RWPE2 (cell line): ENCODE data around the gene PACSIN2.

Source experiments
- ATAC-seq: fragments of 200-7000 bp; cut with Tn5 transposase; 3 replicates; pipeline ENCODE4 v1.9.1; 2021; ENCODE audit warnings: low read depth
- DNase-seq: peaks from one replicate; pipeline ENCODE4 v3.0.0-alpha.2; 2020; ENCODE audit warnings: low spot score
- H3K27ac ChIP-seq: fragments of 450-650 bp; 2 replicates; pipeline ENCODE4 v1.5.1; 2017; ENCODE audit warnings: mild to moderate bottlenecking; ENCODE audit not compliant: poor library complexity, severe bottlenecking
- H3K27me3 ChIP-seq: fragments of 250-450 bp; sonication (Bioruptor Pico); 2 replicates; pipeline ENCODE4 v1.5.1; 2021; ENCODE audit warnings: mild to moderate bottlenecking, moderate library complexity; ENCODE audit not compliant: insufficient read depth, poor library complexity, severe bottlenecking
- H3K36me3 ChIP-seq: fragments of 250-450 bp; sonication (Bioruptor Pico); 2 replicates; pipeline ENCODE4 v1.5.1; 2020; ENCODE audit warnings: low read depth, mild to moderate bottlenecking, moderate library complexity
- H3K4me1 ChIP-seq: fragments of 250-450 bp; sonication (Bioruptor Pico); 2 replicates; pipeline ENCODE4 v1.5.1; 2021; ENCODE audit warnings: mild to moderate bottlenecking, moderate library complexity; ENCODE audit not compliant: insufficient read depth, poor library complexity, severe bottlenecking
- H3K4me3 ChIP-seq: fragments of 250-450 bp; sonication (Bioruptor Pico); 2 replicates; pipeline ENCODE4 v1.5.1; 2021; ENCODE audit warnings: mild to moderate bottlenecking, moderate library complexity; ENCODE audit not compliant: severe bottlenecking
- H3K9me3 ChIP-seq: fragments of 250-450 bp; sonication (Bioruptor Pico); 2 replicates; pipeline ENCODE4 v1.5.1; 2021; ENCODE audit warnings: mild to moderate bottlenecking, moderate library complexity; ENCODE audit not compliant: severe bottlenecking
- CTCF ChIP-seq: fragments of 450-650 bp; IDR thresholded peaks from one replicate; pipeline ENCODE4 v1.5.1; 2017; ENCODE audit warnings: mild to moderate bottlenecking, moderate library complexity; ENCODE audit not compliant: poor library complexity, severe bottlenecking

Gene PACSIN2

GRCh38 chr22:42834177-42834949 lies 180.6 kb downstream of the PACSIN2 start:
- TF ChIP-seq CTCF, result no peak
- DNase-seq (no peak), ATAC-seq (no peak)
- Histone ChIP-seq H3K36me3 (peaks cover 65% of the 10 kb centered on the region), H3K9me3 (no peaks in the 10 kb centered on the region), H3K4me3 (no peak overlapping the region), H3K4me1 (no peaks in the 10 kb centered on the region), H3K27me3 (no peaks in the 10 kb centered on the region), H3K27ac (no peak overlapping the region)

DNA sequence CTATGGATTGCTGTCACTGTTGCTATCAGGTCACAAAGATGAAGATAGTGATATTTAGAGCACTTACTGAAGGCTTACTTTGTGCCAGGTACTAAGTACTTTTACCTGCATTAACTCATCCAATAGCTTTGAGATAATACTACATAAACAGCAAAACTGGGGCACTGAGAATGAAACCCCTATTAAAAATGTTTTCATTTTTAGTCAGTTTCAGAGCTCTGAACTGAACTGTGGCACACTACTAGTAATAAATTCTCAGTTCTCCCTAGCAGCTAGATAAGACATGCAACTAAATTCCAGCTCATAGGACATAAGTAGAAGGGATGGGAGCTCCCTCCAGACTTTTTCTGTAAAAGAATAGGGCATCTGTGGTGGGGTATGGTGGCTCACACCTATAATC lies 181.8 kb downstream of the PACSIN2 start:
- H3K27me3 ChIP-seq, result no peaks in the 10 kb centered on the region
- no peak for TF ChIP-seq CTCF

GRCh38 chr22:42831712-42832111 lies 183.2 kb downstream of the PACSIN2 start:
- Histone ChIP-seq H3K4me3 (no peak overlapping the region), H3K27me3 (no peaks in the 10 kb centered on the region), H3K9me3 (no peaks in the 10 kb centered on the region), H3K36me3 (peaks cover 74% of the 10 kb centered on the region), H3K4me1 (no peaks in the 10 kb centered on the region), H3K27ac (no peak overlapping the region)
- ATAC-seq, result no peak
- no peak for DNase-seq
- TF ChIP-seq CTCF, result no peak

More for the DNA sequence above, 181.8 kb downstream of the PACSIN2 start:
- Histone ChIP-seq H3K9me3 (no peaks in the 10 kb centered on the region), H3K36me3 (peaks cover 65% of the 10 kb centered on the region), H3K4me3 (no peak overlapping the region), H3K4me1 (no peaks in the 10 kb centered on the region), H3K27ac (no peak overlapping the region)
- no peak for ATAC-seq
- no peak for DNase-seq

DNA sequence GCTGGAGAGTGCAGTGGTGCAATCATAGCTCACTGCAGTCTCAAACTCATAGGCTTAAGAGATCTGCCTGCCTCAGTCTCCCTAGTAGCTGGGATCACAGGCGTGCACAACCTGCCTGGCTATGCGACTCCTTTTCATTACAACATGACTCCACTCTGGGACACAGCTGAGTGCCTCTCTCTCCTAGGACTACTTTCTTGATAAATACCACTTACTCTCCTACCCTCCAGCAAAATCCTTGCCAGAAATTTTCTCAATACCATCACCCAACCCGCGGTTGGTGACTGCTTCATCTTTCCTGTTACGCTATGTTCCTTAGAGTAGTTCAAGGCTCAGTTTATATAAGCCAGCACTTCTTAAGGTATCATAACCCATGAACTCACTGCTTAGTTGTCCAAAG lies 184.8 kb downstream of the PACSIN2 start:
- no peak for ATAC-seq

More for the DNA sequence above, 184.8 kb downstream of the PACSIN2 start:
- no peaks in the 10 kb centered on the region for H3K9me3 ChIP-seq
- no peak overlapping the region for H3K27ac ChIP-seq
- TF ChIP-seq CTCF, result no peak
- peaks cover 77% of the 10 kb centered on the region for H3K36me3 ChIP-seq
- DNase-seq, result no peak
- no peaks in the 10 kb centered on the region for H3K4me1 ChIP-seq
- H3K4me3 ChIP-seq, result no peak overlapping the region
- H3K27me3 ChIP-seq, result no peaks in the 10 kb centered on the region
